K562 (cell line): ENCODE data around the gene GTPBP1. TPM values are rescaled to one million over a fixed set of nuclear protein-coding genes. Genes with fewer than 3 reads are reported as not detected.
A peak's percentile ranks its signal among the peaks of the same experiment; 100 is the strongest.

Source experiments
- BCL6 ChIP-seq: fragments of 250-450 bp; sonication (Bioruptor Pico); IDR thresholded peaks from 2 replicates; pipeline ENCODE4 v1.4.0; 2020
- HNRNPH1 ChIP-seq: fragments of 200-400 bp; formaldehyde crosslinking; optimal IDR thresholded peaks from 2 replicates; pipeline ENCODE3; 2017; ENCODE audit warnings: low read depth, mild to moderate bottlenecking, low read length, moderate library complexity
- JUN ChIP-seq, 2 experiments: sonication (generic) in 1 of 2; formaldehyde crosslinking in 1 of 2; IDR thresholded peaks; 2 replicates each; pipeline versions ENCODE4 v1.6.1 to v1.8.0; 2012 to 2022; ENCODE audit warnings: borderline replicate concordance in 2 of 2, mild to moderate bottlenecking in 2 of 2, improper control_type of control experiment in 1 of 2, low read depth in 1 of 2, low read length in 1 of 2, missing genetic modification reagents in 1 of 2
- MLX ChIP-seq, 2 experiments: fragments of 450-650 bp in 1 of 2; sonication (generic) in 1 of 2; formaldehyde crosslinking; conservative IDR thresholded peaks; 2 replicates each; pipeline versions ENCODE4 v1.4.0 to v1.8.1; 2020 to 2022; ENCODE audit warnings: mild to moderate bottlenecking in 1 of 2, missing genetic modification reagents in 1 of 2
- MYC ChIP-seq, 2 experiments: fragments of 250-450 bp in 1 of 2; sonication (Bioruptor Pico) in 1 of 2; IDR thresholded peaks; 2 replicates each; pipeline versions ENCODE4 v1.5.1 to v1.6.1; 2012 to 2021; ENCODE audit warnings: low read depth in 2 of 2, borderline replicate concordance in 1 of 2, improper control_type of control experiment in 1 of 2, low read length in 1 of 2, mild to moderate bottlenecking in 1 of 2, moderate library complexity in 1 of 2
- PCBP2 ChIP-seq: fragments of 200-400 bp; formaldehyde crosslinking; IDR thresholded peaks from 2 replicates; pipeline ENCODE4 v1.6.1; 2018; ENCODE audit warnings: low read length, low read depth, mild to moderate bottlenecking, moderate library complexity; ENCODE audit not compliant: poor library complexity, severe bottlenecking
- POLR2AphosphoS5 ChIP-seq: IDR thresholded peaks from 2 replicates; pipeline ENCODE4 v1.6.1; 2011; ENCODE audit warnings: mild to moderate bottlenecking, low read depth, low read length, moderate library complexity; ENCODE audit not compliant: control insufficient read depth, insufficient read depth
- RAD51 ChIP-seq: fragments of 450-650 bp; IDR thresholded peaks from 2 replicates; pipeline ENCODE4 v1.7.1; 2016; ENCODE audit warnings: low read depth, mild to moderate bottlenecking, borderline replicate concordance
- RB1 ChIP-seq: fragments of 450-650 bp; IDR thresholded peaks from 2 replicates; pipeline ENCODE4 v1.6.1; 2017; ENCODE audit warnings: low read depth, mild to moderate bottlenecking
- ZNF134 ChIP-seq: fragments of 250-450 bp; sonication (Bioruptor Pico); conservative IDR thresholded peaks from 2 replicates; pipeline ENCODE4 v1.4.0; 2020
- ZNF280A ChIP-seq: fragments of 450-650 bp; IDR thresholded peaks from 2 replicates; pipeline ENCODE4 v1.6.1; 2018; ENCODE audit warnings: mild to moderate bottlenecking, low read depth; ENCODE audit not compliant: partially characterized antibody
- ZNF57 ChIP-seq: fragments of 450-650 bp; formaldehyde crosslinking; IDR thresholded peaks from 2 replicates; pipeline ENCODE4 v1.4.0; 2020; ENCODE audit warnings: mild to moderate bottlenecking, moderate library complexity
- ZNF592 ChIP-seq: fragments of 450-650 bp; IDR thresholded peaks from 2 replicates; pipeline ENCODE4 v1.6.1; 2017; ENCODE audit warnings: antibody characterized with exemption, mild to moderate bottlenecking
- polyA plus RNA-seq, 8 experiments: library from polyadenylated mRNA; depleted of rRNA in 4 of 8; stranded (reverse) in 5 of 8; unstranded in 3 of 8; fragments of >200 nt; fragmentation: Nextera tagmentation in 2 of 8; fragmentation: Illumina TruSeq in 1 of 8; extraction: Ambion mirVana in 2 of 8; extraction: Trizol in 1 of 8; gene quantifications; 2 replicates each; pipeline versions ENCODE4 v1.2.1 to v1.2.3, GENCODE V29; 2011 to 2014; ENCODE audit warnings: inconsistent platforms in 1 of 8, missing spikeins in 1 of 8
- total RNA-seq, 7 experiments: library from RNA; depleted of rRNA in 6 of 7; stranded (reverse); fragments of >200 nt in 6 of 7; fragmentation: Illumina TruSeq in 2 of 7; extraction: Trizol in 2 of 7; gene quantifications; 2 replicates each; pipeline versions ENCODE4 v1.2.1 to v1.2.3, GENCODE V29; 2011 to 2021; ENCODE audit warnings: low replicate concordance in 1 of 7

The GTPBP1 gene
- total and polyA plus RNA-seq, 9 of the 15 experiments (the other 6 are each of a cell fraction or from before 2014, with no cell fraction given), result 0.83 to 53.2 (median 23.3) TPM

GRCh38 chr22:38705235-38706100 lies at the start of gene GTPBP1 (continued):
- TF ChIP-seq PCBP2 (no peak), JUN (IDR thresholded peaks at IDR 0.05; ENCODE audit: borderline replicate concordance, low read depth, low read length) (no peak), JUN (CRISPR knock-in tag; IDR thresholded peaks at IDR 0.05; ENCODE audit: borderline replicate concordance) (no peak), POLR2AphosphoS5 (peak; percentile 80), HNRNPH1 (no peak), RB1 (peak; percentile 69; the same call in 1 of the 2 replicates), BCL6 (CRISPR knock-in tag) (no peak), ZNF134 (CRISPR knock-in tag) (no peak), ZNF57 (CRISPR knock-in tag) (no peak), MYC (IDR thresholded peaks at IDR 0.05; ENCODE audit: low read depth, low read length) (peak; percentile 61), MYC (CRISPR knock-in tag; IDR thresholded peaks at IDR 0.05; ENCODE audit: borderline replicate concordance, low read depth) (no peak), ZNF592 (no peak; the same call in 1 of the 2 replicates), MLX (CRISPR knock-in tag; conservative IDR thresholded peaks at IDR 0.05) (no peak), ZNF280A (no peak), RAD51 (peak; percentile 51; the same call in 1 of the 2 replicates)
